Body of pancreas (tissue), 4 donors: ENCODE results near the gene PPP6R1.

Source experiments
- POLR2A ChIP-seq, 3 donors: fragments of 450-650 bp; IDR thresholded peaks; one replicate each; pipeline ENCODE4 v1.6.1; 2016; ENCODE audit warnings: antibody characterized with exemption in 3 of 3, mild to moderate bottlenecking in 2 of 3
- TF ChIP-seq, protein P1 (sequence below), 7 experiments: fragments of 450-650 bp in 4 of 7; fragments of 200-600 bp in 3 of 7; sonication (generic) in 3 of 7; IDR thresholded peaks; one replicate each; pipeline ENCODE4 v1.5.1; 2016 to 2019; ENCODE audit warnings: antibody characterized with exemption in 7 of 7

DNA sequence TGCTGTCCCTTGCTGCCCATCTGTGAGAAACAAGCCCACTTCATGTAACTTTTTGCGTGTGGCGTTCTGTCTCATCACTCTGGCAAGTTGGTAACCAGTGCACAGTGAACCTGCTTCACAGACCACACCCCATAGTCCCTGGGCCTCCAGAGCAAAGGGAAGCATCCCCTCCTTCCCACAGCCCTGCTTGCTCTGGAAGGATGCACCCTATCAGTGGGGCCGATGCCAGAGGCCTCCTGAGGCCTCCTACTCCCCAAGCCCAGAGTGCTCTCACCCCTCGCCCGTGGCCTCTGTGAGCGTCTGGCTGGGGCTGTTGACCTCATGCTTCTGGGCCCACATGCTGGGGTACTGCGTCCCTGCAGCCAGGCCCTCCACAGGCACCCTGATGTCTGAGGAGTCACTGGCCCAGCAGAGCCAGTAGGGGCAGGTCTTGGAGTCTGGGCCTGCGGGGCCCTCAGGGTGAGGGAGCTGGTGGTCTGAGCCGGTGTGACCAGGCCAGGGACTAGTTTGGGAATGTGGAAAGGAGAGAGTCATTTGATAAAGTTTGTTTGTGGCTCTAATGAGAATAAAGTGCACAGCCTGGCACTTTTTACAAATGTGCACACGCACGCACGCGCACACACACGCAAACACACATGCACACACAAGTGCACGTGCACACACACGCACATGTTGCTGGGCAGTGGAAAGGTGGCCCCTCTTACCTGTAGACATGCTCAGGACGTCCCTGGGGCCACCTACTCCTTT is 35.4 kb downstream of the PPP6R1 start:
- TF ChIP-seq, protein P1, sequence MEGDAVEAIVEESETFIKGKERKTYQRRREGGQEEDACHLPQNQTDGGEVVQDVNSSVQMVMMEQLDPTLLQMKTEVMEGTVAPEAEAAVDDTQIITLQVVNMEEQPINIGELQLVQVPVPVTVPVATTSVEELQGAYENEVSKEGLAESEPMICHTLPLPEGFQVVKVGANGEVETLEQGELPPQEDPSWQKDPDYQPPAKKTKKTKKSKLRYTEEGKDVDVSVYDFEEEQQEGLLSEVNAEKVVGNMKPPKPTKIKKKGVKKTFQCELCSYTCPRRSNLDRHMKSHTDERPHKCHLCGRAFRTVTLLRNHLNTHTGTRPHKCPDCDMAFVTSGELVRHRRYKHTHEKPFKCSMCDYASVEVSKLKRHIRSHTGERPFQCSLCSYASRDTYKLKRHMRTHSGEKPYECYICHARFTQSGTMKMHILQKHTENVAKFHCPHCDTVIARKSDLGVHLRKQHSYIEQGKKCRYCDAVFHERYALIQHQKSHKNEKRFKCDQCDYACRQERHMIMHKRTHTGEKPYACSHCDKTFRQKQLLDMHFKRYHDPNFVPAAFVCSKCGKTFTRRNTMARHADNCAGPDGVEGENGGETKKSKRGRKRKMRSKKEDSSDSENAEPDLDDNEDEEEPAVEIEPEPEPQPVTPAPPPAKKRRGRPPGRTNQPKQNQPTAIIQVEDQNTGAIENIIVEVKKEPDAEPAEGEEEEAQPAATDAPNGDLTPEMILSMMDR (IDR thresholded peaks at IDR 0.05), result no peak
- no peak for TF ChIP-seq POLR2A (IDR thresholded peaks at IDR 0.05)
